Measurements from ENCODE around the gene DIP2C.

Gene DIP2C

DNA sequence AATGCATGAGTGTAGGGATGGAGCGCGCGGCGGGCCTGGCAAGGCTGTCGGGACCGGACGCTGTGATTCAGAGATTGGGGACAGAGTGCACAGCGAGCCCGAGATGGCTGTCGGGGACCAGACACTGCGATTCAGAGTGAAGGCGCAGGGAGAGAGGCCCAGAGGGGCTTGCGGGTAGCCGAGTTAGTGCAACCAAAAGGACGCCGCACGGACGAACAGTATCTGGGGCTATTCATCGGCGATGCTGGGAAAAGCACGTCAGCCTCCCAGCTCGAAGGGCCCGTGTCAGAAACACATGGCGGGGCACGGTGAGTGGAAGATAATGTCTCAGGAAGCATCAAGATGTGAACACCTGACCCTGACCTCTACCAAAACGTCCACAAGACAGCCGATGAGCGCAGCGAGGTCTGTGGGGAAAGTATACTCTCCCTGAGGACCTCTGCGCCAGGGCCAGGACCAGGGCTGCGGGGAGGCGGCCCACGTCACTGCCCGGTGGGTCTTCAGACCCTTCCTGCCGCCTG lies 338.4 kb downstream of the DIP2C start:
- TF ChIP-seq, protein P1, sequence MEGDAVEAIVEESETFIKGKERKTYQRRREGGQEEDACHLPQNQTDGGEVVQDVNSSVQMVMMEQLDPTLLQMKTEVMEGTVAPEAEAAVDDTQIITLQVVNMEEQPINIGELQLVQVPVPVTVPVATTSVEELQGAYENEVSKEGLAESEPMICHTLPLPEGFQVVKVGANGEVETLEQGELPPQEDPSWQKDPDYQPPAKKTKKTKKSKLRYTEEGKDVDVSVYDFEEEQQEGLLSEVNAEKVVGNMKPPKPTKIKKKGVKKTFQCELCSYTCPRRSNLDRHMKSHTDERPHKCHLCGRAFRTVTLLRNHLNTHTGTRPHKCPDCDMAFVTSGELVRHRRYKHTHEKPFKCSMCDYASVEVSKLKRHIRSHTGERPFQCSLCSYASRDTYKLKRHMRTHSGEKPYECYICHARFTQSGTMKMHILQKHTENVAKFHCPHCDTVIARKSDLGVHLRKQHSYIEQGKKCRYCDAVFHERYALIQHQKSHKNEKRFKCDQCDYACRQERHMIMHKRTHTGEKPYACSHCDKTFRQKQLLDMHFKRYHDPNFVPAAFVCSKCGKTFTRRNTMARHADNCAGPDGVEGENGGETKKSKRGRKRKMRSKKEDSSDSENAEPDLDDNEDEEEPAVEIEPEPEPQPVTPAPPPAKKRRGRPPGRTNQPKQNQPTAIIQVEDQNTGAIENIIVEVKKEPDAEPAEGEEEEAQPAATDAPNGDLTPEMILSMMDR (IDR thresholded peaks at IDR 0.05) = no peak

DNA sequence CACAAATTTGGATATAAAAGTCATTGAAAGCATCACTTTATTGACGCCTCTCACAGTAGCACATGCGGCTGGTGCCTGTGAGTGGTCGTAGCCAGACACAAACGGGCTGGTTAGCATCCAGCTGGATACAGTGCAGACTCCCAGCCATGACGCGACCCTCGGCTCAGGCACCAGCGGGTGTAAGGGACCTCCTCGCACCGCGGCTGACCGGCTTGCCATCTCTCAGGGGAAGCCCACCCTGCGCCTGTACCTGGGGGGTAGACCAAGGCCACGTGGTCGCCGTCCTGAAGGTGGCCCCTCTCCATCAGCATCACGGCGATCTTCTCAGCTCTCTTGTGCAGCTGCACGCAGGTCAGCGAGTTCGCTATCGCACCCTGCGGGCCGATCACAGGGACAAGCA lies 340.4 kb downstream of the DIP2C start:
- TF ChIP-seq, protein P1 (IDR thresholded peaks at IDR 0.05) = no peak

GRCh38 chr10:348456-348855 lies 341.0 kb downstream of the DIP2C start:
- TF ChIP-seq, protein P1 (IDR thresholded peaks at IDR 0.05) = no peak

DNA sequence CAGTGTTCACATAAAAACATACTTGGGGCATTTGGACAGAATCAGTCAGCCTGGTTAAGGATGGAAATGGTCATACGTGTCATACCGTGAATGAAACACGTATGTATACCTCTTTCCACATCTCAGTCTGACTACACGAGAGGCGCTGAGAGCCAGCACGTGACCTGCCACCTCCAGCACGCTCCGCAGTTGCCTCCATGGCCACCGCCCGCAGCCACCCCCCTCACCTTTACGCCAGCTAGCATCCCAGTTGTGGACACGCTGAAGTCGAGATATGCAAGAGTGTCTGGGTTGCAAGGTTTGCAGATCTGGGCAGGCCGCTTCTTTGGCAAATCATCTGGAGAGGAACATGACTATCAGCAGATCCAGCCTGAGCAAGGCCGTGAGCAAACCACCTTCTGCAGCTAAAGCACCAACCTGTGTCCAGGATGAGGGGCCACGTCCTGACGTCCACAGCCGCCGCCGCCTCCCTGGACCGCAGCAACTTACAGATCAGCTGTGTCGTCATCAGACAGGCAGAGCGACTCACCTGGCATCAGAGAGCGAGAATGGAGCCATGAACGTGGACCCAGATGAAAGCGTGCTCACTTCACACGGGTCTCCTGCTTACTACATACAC lies 344.8 kb downstream of the DIP2C start:
- TF ChIP-seq, protein P1 (IDR thresholded peaks at IDR 0.05) = no peak

DNA sequence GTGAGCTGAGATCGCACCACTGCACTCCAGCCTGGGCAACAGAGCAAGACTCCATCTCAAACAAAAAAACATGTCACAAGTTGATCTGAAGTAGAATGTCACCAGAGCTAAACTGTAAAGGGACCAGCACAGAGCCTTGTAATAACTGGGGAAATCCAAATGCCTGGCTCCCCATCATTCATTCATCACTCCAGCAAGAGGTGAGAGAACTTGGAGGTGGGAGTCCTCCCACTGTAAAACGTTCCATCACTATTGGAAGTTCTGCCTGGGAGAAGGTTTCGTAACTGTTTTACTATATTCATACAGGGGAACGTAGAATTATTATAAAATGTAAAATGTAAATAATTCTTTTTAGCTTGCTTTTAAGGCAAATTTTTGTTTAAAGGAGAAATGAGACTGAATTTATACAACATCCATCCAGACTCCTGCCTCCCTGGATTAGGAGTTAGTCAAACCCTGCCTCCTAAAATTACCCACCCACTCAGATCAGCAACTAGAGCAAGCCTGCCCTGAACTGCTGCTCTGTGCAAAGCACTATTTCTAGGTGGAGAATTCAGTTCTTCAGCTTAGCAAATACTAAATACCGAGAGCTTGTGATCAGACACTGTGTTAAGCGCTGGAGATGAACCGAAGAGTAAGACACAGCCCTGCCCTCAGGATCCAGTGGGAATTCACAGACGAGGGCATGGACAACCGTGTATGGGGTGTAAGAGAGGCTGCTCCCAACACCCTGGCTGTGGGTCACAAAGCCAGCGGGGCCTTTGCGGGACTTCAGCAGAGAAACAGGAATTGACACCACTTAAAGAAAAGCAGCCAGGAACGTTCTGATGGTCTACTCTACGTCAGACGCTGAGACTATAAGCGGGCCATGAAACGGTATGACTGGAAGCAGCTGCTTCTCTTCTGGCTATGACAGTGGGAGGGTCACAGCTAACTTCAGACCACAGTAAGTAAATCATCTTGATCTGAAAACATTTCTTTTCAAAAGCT lies 345.9 kb downstream of the DIP2C start:
- TF ChIP-seq, protein P1 (IDR thresholded peaks at IDR 0.05) = no peak

DNA sequence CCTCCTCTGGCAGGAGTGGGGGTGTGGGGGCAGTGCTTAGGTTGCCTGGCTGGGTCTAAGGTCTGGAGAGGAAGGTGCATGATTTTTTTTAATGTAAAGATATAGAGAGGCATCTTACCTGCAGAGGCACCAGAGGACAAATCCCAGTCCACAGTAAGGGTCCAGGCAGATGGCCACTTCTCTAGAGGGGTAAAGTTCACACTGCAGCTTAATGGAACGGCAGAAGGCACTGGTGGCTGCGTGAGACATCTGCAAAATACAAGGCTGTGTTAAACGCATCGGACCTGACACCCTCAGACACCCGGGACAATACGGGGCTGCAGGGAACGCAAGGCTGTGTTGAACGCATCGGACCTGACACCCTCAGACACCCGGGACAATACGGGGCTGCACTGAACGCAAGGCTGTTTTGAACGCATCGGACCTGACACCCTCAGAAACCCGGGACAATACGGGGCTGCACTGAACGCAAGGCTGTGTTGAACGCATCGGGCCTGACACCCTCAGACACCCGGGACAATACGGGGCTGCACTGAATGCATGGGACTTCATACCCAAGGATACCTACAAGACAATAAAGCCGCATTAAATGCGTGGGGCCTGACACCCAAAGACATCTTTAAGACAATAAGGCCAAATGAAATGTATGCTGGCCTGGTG lies 348.3 kb downstream of the DIP2C start:
- TF ChIP-seq, protein P1 (IDR thresholded peaks at IDR 0.05) = no peak

GRCh38 chr10:340646-341045 lies 348.8 kb downstream of the DIP2C start:
- TF ChIP-seq, protein P1 (IDR thresholded peaks at IDR 0.05) = no peak

Measured in LNCAP (cell line).